Loucy (cell line): ENCODE results near the gene SLC10A4.

Experiments
- CTCF ChIP-seq: fragments of 200-600 bp; sonication (generic); conservative IDR thresholded peaks from 2 replicates; pipeline ENCODE4 v1.5.1; 2014; ENCODE audit warnings: mild to moderate bottlenecking, antibody characterized with exemption, low read length
- EZH2phosphoT487 ChIP-seq: fragments of 200-600 bp; IDR thresholded peaks from 2 replicates; pipeline ENCODE4 v1.6.1; 2018; ENCODE audit warnings: antibody characterized with exemption, mild to moderate bottlenecking, moderate library complexity, borderline replicate concordance

- TF ChIP-seq CTCF: no peak
- TF ChIP-seq EZH2phosphoT487: no peak
Measured at GRCh38 chr4:48483777-48484493, 792 bp downstream of the SLC10A4 start.
